ENCODE measurements around the gene UBE2E3. TPM values are rescaled to one million over a fixed set of nuclear protein-coding genes. Genes with fewer than 3 reads are reported as not detected.
A peak's percentile ranks its signal among the peaks of the same experiment; 100 is the strongest.

UBE2E3 gene
- polyA plus RNA-seq, 4 donors = 55.3 to 62.8 (median 60.5) TPM

- Histone ChIP-seq H3K27me3 (ENCODE audit: control insufficient read depth in 3 of 3, insufficient read depth in 3 of 3, low read length in 3 of 3) (no peaks in the 10 kb centered on the region), H3K27ac (ENCODE audit: low read depth in 1 of 3, low read length in 2 of 3) (peak overlapping the region in 1 of 3 donors; percentile 40), H3K36me3 (ENCODE audit: control insufficient read depth in 3 of 3, insufficient read depth in 2 of 3, low read depth in 1 of 3, low read length in 3 of 3) (no peaks in the 10 kb centered on the region), H3K4me1 (ENCODE audit: control insufficient read depth in 3 of 3, insufficient read depth in 2 of 3, low read depth in 1 of 3, low read length in 2 of 3) (peaks cover 0 to 6% (median 4%) of the 10 kb centered on the region in 3 donors), H3K9me3 (ENCODE audit: control insufficient read depth in 2 of 2, insufficient read depth in 1 of 2, low read depth in 1 of 2, low read length in 1 of 2) (no peaks in the 10 kb centered on the region), H3K4me3 (ENCODE audit: low read depth in 1 of 3, low read length in 3 of 3) (peak overlapping the region in 1 of 3 donors; percentile 9)
- DNase-seq = peak; percentile 55
- peak; percentile 55 for FAIRE-seq
Measured at GRCh38 chr2:180983468-180984242, 3.2 kb downstream of the UBE2E3 start.

- Histone ChIP-seq H3K27me3 (ENCODE audit: control insufficient read depth in 3 of 3, insufficient read depth in 3 of 3, low read length in 3 of 3) (no peaks in the 10 kb centered on the region), H3K9me3 (ENCODE audit: control insufficient read depth in 2 of 2, insufficient read depth in 1 of 2, low read depth in 1 of 2, low read length in 1 of 2) (no peaks in the 10 kb centered on the region), H3K4me3 (ENCODE audit: low read depth in 1 of 3, low read length in 3 of 3) (no peak overlapping the region), H3K27ac (ENCODE audit: low read depth in 1 of 3, low read length in 2 of 3) (no peak overlapping the region), H3K36me3 (ENCODE audit: control insufficient read depth in 3 of 3, insufficient read depth in 2 of 3, low read depth in 1 of 3, low read length in 3 of 3) (peaks cover 0 to 3% (median 0%) of the 10 kb centered on the region in 3 donors), H3K4me1 (ENCODE audit: control insufficient read depth in 3 of 3, insufficient read depth in 2 of 3, low read depth in 1 of 3, low read length in 2 of 3) (peaks cover 0 to 6% (median 4%) of the 10 kb centered on the region in 3 donors)
- DNase-seq (no peak), FAIRE-seq (no peak)
- WGBS, 3 donors = 33 to 51% (median 48%) methylated on average over 2 of the region's 2 CpGs
Measured at GRCh38 chr2:180985771-180986395, 5.5 kb downstream of the UBE2E3 start.

GRCh38 chr2:180987146-180987545 lies 6.7 kb downstream of the UBE2E3 start:
- 82 to 86% (median 85%) methylated on average over 2 of the region's 2 CpGs for WGBS, 3 donors
- DNase-seq (no peak), FAIRE-seq (no peak)
- no peaks in the 10 kb centered on the region for H3K9me3 ChIP-seq (ENCODE audit: control insufficient read depth in 2 of 2, insufficient read depth in 1 of 2, low read depth in 1 of 2, low read length in 1 of 2)
- H3K4me3 ChIP-seq (ENCODE audit: low read depth in 1 of 3, low read length in 3 of 3) = no peak overlapping the region
- H3K36me3 ChIP-seq (ENCODE audit: control insufficient read depth in 3 of 3, insufficient read depth in 2 of 3, low read depth in 1 of 3, low read length in 3 of 3) = peaks cover 0 to 3% (median 0%) of the 10 kb centered on the region in 3 donors
- no peaks in the 10 kb centered on the region for H3K27me3 ChIP-seq (ENCODE audit: control insufficient read depth in 3 of 3, insufficient read depth in 3 of 3, low read length in 3 of 3)
- peaks cover 0 to 6% (median 4%) of the 10 kb centered on the region in 3 donors for H3K4me1 ChIP-seq (ENCODE audit: control insufficient read depth in 3 of 3, insufficient read depth in 2 of 3, low read depth in 1 of 3, low read length in 2 of 3)
- H3K27ac ChIP-seq (ENCODE audit: low read depth in 1 of 3, low read length in 2 of 3) = no peak overlapping the region

- H3K9me3 ChIP-seq (ENCODE audit: control insufficient read depth in 2 of 2, insufficient read depth in 1 of 2, low read depth in 1 of 2, low read length in 1 of 2) = no peaks in the 10 kb centered on the region
- FAIRE-seq (no peak), DNase-seq (no peak)
- H3K36me3 ChIP-seq (ENCODE audit: control insufficient read depth in 3 of 3, insufficient read depth in 2 of 3, low read depth in 1 of 3, low read length in 3 of 3) = peaks cover 0 to 5% (median 3%) of the 10 kb centered on the region in 3 donors
- H3K4me1 ChIP-seq (ENCODE audit: control insufficient read depth in 3 of 3, insufficient read depth in 2 of 3, low read depth in 1 of 3, low read length in 2 of 3) = peaks cover 0 to 4% (median 0%) of the 10 kb centered on the region in 3 donors
- H3K27ac ChIP-seq (ENCODE audit: low read depth in 1 of 3, low read length in 2 of 3) = no peak overlapping the region
- WGBS, 3 donors = 51 to 72% (median 70%) methylated on average over 3 of the region's 3 CpGs
- H3K27me3 ChIP-seq (ENCODE audit: control insufficient read depth in 3 of 3, insufficient read depth in 3 of 3, low read length in 3 of 3) = no peaks in the 10 kb centered on the region
- no peak overlapping the region for H3K4me3 ChIP-seq (ENCODE audit: low read depth in 1 of 3, low read length in 3 of 3)
Measured at GRCh38 chr2:180990337-180990736, 9.9 kb downstream of the UBE2E3 start.

GRCh38 chr2:180990794-180991193 lies 10.4 kb downstream of the UBE2E3 start:
- Histone ChIP-seq H3K27ac (ENCODE audit: low read depth in 1 of 3, low read length in 2 of 3) (no peak overlapping the region), H3K4me3 (ENCODE audit: low read depth in 1 of 3, low read length in 3 of 3) (no peak overlapping the region), H3K36me3 (ENCODE audit: control insufficient read depth in 3 of 3, insufficient read depth in 2 of 3, low read depth in 1 of 3, low read length in 3 of 3) (peaks cover 0 to 5% (median 3%) of the 10 kb centered on the region in 3 donors), H3K4me1 (ENCODE audit: control insufficient read depth in 3 of 3, insufficient read depth in 2 of 3, low read depth in 1 of 3, low read length in 2 of 3) (peaks cover 0 to 1% (median 0%) of the 10 kb centered on the region in 3 donors), H3K27me3 (ENCODE audit: control insufficient read depth in 3 of 3, insufficient read depth in 3 of 3, low read length in 3 of 3) (no peaks in the 10 kb centered on the region), H3K9me3 (ENCODE audit: control insufficient read depth in 2 of 2, insufficient read depth in 1 of 2, low read depth in 1 of 2, low read length in 1 of 2) (no peaks in the 10 kb centered on the region)
- no peak for DNase-seq
- WGBS, 3 donors = 95 to 97% (median 97%) methylated on average over 1 of the region's 1 CpG
- FAIRE-seq = no peak

GRCh38 chr2:180991361-180991760 lies 11.0 kb downstream of the UBE2E3 start:
- Histone ChIP-seq H3K27ac (ENCODE audit: low read depth in 1 of 3, low read length in 2 of 3) (no peak overlapping the region), H3K9me3 (ENCODE audit: control insufficient read depth in 2 of 2, insufficient read depth in 1 of 2, low read depth in 1 of 2, low read length in 1 of 2) (no peaks in the 10 kb centered on the region), H3K27me3 (ENCODE audit: control insufficient read depth in 3 of 3, insufficient read depth in 3 of 3, low read length in 3 of 3) (no peaks in the 10 kb centered on the region), H3K4me3 (ENCODE audit: low read depth in 1 of 3, low read length in 3 of 3) (no peak overlapping the region), H3K36me3 (ENCODE audit: control insufficient read depth in 3 of 3, insufficient read depth in 2 of 3, low read depth in 1 of 3, low read length in 3 of 3) (peaks cover 0 to 5% (median 3%) of the 10 kb centered on the region in 3 donors), H3K4me1 (ENCODE audit: control insufficient read depth in 3 of 3, insufficient read depth in 2 of 3, low read depth in 1 of 3, low read length in 2 of 3) (no peaks in the 10 kb centered on the region)
- 93 to 98% (median 95%) methylated on average over 3 of the region's 3 CpGs for WGBS, 3 donors
- DNase-seq (no peak), FAIRE-seq (no peak)

GRCh38 chr2:180991820-180992219 lies 11.4 kb downstream of the UBE2E3 start:
- Histone ChIP-seq H3K4me1 (ENCODE audit: control insufficient read depth in 3 of 3, insufficient read depth in 2 of 3, low read depth in 1 of 3, low read length in 2 of 3) (no peaks in the 10 kb centered on the region), H3K4me3 (ENCODE audit: low read depth in 1 of 3, low read length in 3 of 3) (no peak overlapping the region), H3K27ac (ENCODE audit: low read depth in 1 of 3, low read length in 2 of 3) (no peak overlapping the region), H3K36me3 (ENCODE audit: control insufficient read depth in 3 of 3, insufficient read depth in 2 of 3, low read depth in 1 of 3, low read length in 3 of 3) (peaks cover 0 to 5% (median 3%) of the 10 kb centered on the region in 3 donors), H3K9me3 (ENCODE audit: control insufficient read depth in 2 of 2, insufficient read depth in 1 of 2, low read depth in 1 of 2, low read length in 1 of 2) (no peaks in the 10 kb centered on the region), H3K27me3 (ENCODE audit: control insufficient read depth in 3 of 3, insufficient read depth in 3 of 3, low read length in 3 of 3) (no peaks in the 10 kb centered on the region)
- FAIRE-seq (no peak), DNase-seq (no peak)
- 81 to 83% (median 82%) methylated on average over 4 of the region's 4 CpGs for WGBS, 3 donors

- WGBS, 3 donors = 27 to 56% (median 39%) methylated on average over 2 of the region's 2 CpGs
- H3K27me3 ChIP-seq (ENCODE audit: control insufficient read depth in 3 of 3, insufficient read depth in 3 of 3, low read length in 3 of 3) = no peaks in the 10 kb centered on the region
- no peaks in the 10 kb centered on the region for H3K4me1 ChIP-seq (ENCODE audit: control insufficient read depth in 3 of 3, insufficient read depth in 2 of 3, low read depth in 1 of 3, low read length in 2 of 3)
- FAIRE-seq (no peak), DNase-seq (no peak)
- H3K27ac ChIP-seq (ENCODE audit: low read depth in 1 of 3, low read length in 2 of 3) = no peak overlapping the region
- no peaks in the 10 kb centered on the region for H3K9me3 ChIP-seq (ENCODE audit: control insufficient read depth in 2 of 2, insufficient read depth in 1 of 2, low read depth in 1 of 2, low read length in 1 of 2)
- H3K4me3 ChIP-seq (ENCODE audit: low read depth in 1 of 3, low read length in 3 of 3) = no peak overlapping the region
- H3K36me3 ChIP-seq (ENCODE audit: control insufficient read depth in 3 of 3, insufficient read depth in 2 of 3, low read depth in 1 of 3, low read length in 3 of 3) = peaks cover 0 to 5% (median 3%) of the 10 kb centered on the region in 3 donors
Measured at GRCh38 chr2:180992994-180993393, 12.6 kb downstream of the UBE2E3 start.

Measured in small intestine (tissue), 7 donors.